Neural crest cell (in vitro differentiated cells): ENCODE results near the gene DGKG. TPM values are rescaled to one million over a fixed set of nuclear protein-coding genes. Genes with fewer than 3 reads are reported as not detected.

ENCODE experiments used
- DNase-seq: peaks from one replicate; pipeline ENCODE4 v3.0.0; 2021; ENCODE audit warnings: low read depth, mixed read lengths, low spot score
- H3K27ac Mint-ChIP-seq: one replicate; pipeline ENCODE4 v1.8.0; 2021; ENCODE audit warnings: mild to moderate bottlenecking, mixed read lengths; ENCODE audit not compliant: unreplicated experiment
- H3K27me3 Mint-ChIP-seq: 2 replicates; pipeline ENCODE4 v1.8.0; 2021; ENCODE audit warnings: low read depth, mild to moderate bottlenecking, mixed read lengths
- H3K36me3 Mint-ChIP-seq: 2 replicates; pipeline ENCODE4 v1.8.0; 2021; ENCODE audit warnings: low read depth, mild to moderate bottlenecking, mixed read lengths
- H3K4me1 Mint-ChIP-seq: 2 replicates; pipeline ENCODE4 v1.8.0; 2021; ENCODE audit warnings: mixed read lengths
- H3K4me3 Mint-ChIP-seq: one replicate; pipeline ENCODE4 v1.8.0; 2021; ENCODE audit warnings: mild to moderate bottlenecking, mixed read lengths
- H3K9me3 Mint-ChIP-seq: 2 replicates; pipeline ENCODE4 v1.8.0; 2021; ENCODE audit warnings: mixed read lengths
- total RNA-seq: library from RNA; stranded (reverse); gene quantifications from 2 replicates; pipeline ENCODE4 v1.2.1, GENCODE V29; 2021
- TF ChIP-seq, protein P1 (sequence below): fragments of 200-600 bp; sonication (generic); conservative IDR thresholded peaks from 2 replicates; pipeline ENCODE4 v1.5.0; 2021; ENCODE audit warnings: antibody characterized with exemption, mild to moderate bottlenecking

Gene DGKG
- total RNA-seq, 1 donor from 2014 or later, result not detected

DNA sequence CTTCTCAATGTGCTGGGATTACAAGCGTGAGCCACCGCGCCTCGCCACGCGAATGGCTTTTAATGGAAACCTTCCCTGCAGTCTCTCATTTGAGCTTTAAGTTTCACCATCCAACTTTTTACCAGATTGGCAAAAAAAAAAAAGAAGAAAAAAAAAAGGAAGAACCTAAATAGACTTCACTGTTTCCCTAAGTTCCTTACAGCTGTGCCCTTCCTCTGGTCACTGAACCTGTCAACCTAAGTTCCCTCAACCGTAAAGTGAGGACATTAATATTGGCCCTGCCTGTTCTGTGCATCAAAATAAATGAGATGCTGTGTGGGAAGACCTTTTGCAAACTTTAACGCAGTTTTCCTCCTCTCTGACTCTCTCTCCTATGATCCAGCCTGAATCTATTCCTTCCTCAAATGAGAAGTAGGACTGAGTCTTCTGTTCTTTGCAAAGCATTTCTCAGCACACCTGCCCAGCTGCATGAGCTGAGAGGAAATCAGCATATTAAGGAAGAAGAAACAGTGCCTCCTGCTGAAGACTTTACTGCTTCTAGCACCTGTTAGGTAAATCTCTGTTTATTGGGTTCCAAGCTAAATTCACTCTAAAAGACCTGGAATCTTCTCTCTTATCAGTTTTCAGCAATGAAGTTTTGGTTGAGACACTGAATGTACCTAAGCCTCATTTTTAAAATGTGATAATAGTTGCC is 153.6 kb downstream of the DGKG start:
- H3K27ac Mint-ChIP-seq, result peak overlapping the region; percentile 95
- no peak for DNase-seq
- no peaks in the 10 kb centered on the region for H3K9me3 Mint-ChIP-seq
- no peaks in the 10 kb centered on the region for H3K36me3 Mint-ChIP-seq
- no peaks in the 10 kb centered on the region for H3K27me3 Mint-ChIP-seq
- TF ChIP-seq, protein P1, sequence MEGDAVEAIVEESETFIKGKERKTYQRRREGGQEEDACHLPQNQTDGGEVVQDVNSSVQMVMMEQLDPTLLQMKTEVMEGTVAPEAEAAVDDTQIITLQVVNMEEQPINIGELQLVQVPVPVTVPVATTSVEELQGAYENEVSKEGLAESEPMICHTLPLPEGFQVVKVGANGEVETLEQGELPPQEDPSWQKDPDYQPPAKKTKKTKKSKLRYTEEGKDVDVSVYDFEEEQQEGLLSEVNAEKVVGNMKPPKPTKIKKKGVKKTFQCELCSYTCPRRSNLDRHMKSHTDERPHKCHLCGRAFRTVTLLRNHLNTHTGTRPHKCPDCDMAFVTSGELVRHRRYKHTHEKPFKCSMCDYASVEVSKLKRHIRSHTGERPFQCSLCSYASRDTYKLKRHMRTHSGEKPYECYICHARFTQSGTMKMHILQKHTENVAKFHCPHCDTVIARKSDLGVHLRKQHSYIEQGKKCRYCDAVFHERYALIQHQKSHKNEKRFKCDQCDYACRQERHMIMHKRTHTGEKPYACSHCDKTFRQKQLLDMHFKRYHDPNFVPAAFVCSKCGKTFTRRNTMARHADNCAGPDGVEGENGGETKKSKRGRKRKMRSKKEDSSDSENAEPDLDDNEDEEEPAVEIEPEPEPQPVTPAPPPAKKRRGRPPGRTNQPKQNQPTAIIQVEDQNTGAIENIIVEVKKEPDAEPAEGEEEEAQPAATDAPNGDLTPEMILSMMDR, result no peak
- H3K4me3 Mint-ChIP-seq, result no peak overlapping the region
- peaks cover 38% of the 10 kb centered on the region for H3K4me1 Mint-ChIP-seq

GRCh38 chr3:186207515-186207914 is 154.5 kb downstream of the DGKG start:
- Mint-ChIP-seq H3K27me3 (no peaks in the 10 kb centered on the region), H3K27ac (no peak overlapping the region), H3K9me3 (no peaks in the 10 kb centered on the region), H3K4me1 (peaks cover 37% of the 10 kb centered on the region), H3K36me3 (no peaks in the 10 kb centered on the region), H3K4me3 (no peak overlapping the region)
- TF ChIP-seq, protein P1, result no peak
- no peak for DNase-seq

- Mint-ChIP-seq H3K27ac (no peak overlapping the region), H3K9me3 (no peaks in the 10 kb centered on the region), H3K4me3 (no peak overlapping the region), H3K27me3 (peaks cover under 1% of the 10 kb centered on the region), H3K36me3 (no peaks in the 10 kb centered on the region), H3K4me1 (peaks cover 7% of the 10 kb centered on the region)
- DNase-seq, result no peak
- TF ChIP-seq, protein P1, result no peak
Observed at GRCh38 chr3:186200726-186201125, 161.3 kb downstream of the DGKG start.

- Mint-ChIP-seq H3K36me3 (no peaks in the 10 kb centered on the region), H3K9me3 (no peaks in the 10 kb centered on the region), H3K27me3 (peaks cover 24% of the 10 kb centered on the region), H3K4me1 (peaks cover 11% of the 10 kb centered on the region), H3K4me3 (no peak overlapping the region), H3K27ac (no peak overlapping the region)
- no peak for DNase-seq
- TF ChIP-seq, protein P1, result no peak
Observed at GRCh38 chr3:186198442-186198841, 163.6 kb downstream of the DGKG start.

DNA sequence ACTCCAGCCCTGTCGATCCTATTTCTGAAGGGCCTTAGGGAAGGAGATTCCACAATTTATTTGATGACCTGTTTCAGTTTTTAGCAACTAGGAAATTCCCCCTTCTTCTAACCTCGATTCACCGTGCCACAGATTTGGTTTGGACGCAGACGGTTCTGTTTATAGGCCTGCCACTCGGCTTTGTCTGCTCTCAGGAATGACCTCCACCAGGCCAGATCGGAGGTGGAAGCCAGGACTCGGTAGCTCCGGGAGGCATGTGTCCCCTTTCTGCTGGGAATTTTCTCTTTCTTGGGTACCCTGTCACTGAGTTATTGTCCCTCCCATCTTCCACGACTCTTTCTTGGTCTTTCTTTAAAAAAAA is 167.6 kb downstream of the DGKG start:
- DNase-seq, result no peak
- Mint-ChIP-seq H3K27ac (no peak overlapping the region), H3K4me1 (peaks cover 4% of the 10 kb centered on the region), H3K36me3 (no peaks in the 10 kb centered on the region), H3K4me3 (peak overlapping the region; percentile 81), H3K9me3 (no peaks in the 10 kb centered on the region), H3K27me3 (peaks cover 60% of the 10 kb centered on the region)
- TF ChIP-seq, protein P1, result no peak
